GM19023 (cell line): ENCODE measurements around the gene SSTR4.
"Not testable (repeated sequence)": the region's sequence is repeated elsewhere in the genome, so short reads cannot be mapped to it uniquely, and the experiment has no call there.

Experiments used
- ATAC-seq: cut with Tn5 transposase; IDR thresholded peaks from one replicate; pipeline ENCODE4 v1.9.1; 2021; ENCODE audit warnings: mild to moderate bottlenecking, moderate library complexity; ENCODE audit not compliant: unreplicated experiment

The SSTR4 gene

DNA sequence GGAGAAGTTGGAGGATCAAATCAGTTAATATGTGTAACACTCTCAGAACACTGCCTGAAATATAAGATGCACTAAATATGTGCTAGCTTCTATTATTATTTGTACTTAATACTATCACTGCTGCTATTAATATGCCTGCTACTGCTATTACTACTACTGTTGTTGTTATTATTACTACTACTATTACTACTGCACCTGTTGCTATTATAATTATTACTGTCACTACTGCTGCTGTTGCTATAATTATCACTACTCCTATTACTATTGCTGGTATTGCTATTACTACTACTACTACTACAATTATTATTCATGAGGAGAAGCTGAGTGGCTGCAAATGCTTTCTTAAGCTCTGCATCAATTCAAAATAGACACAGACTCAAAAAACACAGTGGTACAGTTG lies 16.7 kb upstream of the SSTR4 start:
- no peak for ATAC-seq

- no peak for ATAC-seq
These were observed 16.2 kb upstream of the SSTR4 start for GRCh38 chr20:23018941-23019340.

- ATAC-seq: no peak
These were observed 15.7 kb upstream of the SSTR4 start for GRCh38 chr20:23019403-23019802.

DNA sequence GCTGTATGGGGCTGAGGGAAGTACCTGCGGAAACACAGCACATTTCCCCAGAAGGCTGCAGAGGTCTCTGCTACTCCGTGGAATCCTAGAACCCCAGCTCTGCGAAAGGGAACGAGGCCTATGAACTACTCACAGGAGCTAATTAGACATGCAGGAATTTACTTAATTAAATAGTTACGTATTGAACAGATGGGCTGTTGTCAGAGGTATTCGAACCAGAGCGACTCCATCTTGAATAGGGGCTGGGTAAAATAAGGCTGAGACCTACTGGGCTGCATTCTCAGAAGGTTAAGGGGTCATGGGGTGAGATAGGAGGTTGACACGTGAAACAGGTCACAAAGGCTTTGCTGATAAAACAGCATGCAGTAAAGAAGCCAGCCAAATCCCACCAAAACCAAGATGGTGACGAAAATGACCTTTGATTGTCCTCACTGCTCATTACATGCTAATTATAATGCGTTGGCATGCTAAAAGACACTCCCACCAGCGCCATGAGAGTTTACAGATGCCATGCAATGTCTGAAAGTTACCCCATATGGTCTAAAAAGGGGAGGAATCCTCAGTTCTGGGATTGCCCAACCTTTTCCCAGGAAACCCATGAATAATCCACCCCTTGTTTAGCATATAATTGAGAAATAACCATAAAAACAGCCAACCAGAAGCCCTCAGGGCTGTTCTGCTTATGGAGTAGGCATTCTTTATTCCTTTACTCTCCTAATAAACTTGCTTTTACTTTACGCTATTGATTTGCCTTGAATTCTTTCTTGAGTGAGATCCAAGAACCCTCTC lies 14.7 kb upstream of the SSTR4 start:
- no peak for ATAC-seq

GRCh38 chr20:23021541-23021940 lies 13.6 kb upstream of the SSTR4 start:
- ATAC-seq: no peak

- no peak for ATAC-seq
These were observed 13.2 kb upstream of the SSTR4 start for GRCh38 chr20:23021951-23022350.

DNA sequence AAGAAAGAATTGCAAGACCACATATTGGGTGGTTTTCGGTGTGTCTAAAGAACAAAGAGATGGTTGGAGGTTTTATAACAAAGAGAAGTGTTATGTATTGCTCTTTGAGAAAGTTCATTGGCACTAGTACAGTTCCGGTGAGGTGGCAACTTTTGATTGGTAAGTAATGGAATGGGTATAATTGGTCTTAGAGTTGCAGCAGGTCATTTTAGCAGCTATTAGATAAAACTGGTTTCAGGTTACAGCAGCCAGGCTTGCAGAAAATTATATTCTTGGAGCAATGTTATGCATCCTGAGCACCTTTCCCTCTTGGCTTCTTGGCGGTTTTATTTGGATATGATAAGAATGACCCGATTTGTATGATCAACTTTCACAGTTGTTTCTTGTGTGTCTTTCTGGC lies 12.3 kb upstream of the SSTR4 start:
- no peak for ATAC-seq

GRCh38 chr20:23023621-23024177 lies 11.4 kb upstream of the SSTR4 start:
- no peak for ATAC-seq

DNA sequence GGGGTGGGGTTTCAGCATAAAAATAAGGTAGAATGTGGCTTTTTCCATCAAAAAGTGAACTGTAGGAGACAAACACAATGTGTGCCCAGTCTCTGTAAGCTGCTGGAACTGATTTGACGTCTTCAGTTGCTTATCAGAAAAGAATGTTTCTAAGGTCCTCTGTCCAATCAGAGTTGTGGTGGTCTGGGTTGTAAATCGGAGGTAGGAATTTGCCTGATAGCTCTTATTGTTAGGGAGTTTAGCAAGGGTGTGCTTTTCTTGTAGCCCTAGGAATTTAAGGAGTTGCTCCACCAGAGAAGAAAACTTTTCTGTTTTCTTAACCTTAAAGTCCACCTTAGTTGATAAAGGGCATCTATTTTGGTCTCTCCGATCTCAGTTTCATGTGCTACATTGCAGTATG lies 10.4 kb upstream of the SSTR4 start:
- ATAC-seq: no peak

GRCh38 chr20:23025503-23025902 lies 9.6 kb upstream of the SSTR4 start:
- not testable (repeated sequence) for ATAC-seq

- no peak for ATAC-seq
These were observed 7.4 kb upstream of the SSTR4 start for GRCh38 chr20:23027721-23028120.

DNA sequence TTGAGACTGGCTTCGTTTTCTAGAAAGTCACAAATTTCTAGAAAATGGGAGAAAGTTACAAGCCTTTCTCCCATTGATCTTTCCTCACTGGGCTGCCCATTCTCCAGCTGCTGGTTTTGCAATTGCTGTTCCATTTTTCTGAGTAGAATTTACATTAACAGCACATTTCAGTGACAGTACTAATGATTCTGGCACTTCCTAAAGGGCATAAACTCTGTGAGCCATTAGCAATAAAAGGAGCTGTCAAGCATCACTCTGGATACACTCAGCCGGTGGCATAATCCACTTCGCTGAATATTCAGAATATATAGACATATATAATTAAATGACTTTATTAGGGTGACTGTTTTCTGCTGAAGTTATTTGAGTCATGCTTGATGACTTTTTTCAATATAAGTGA lies 6.7 kb upstream of the SSTR4 start:
- ATAC-seq: no peak

- no peak for ATAC-seq
These were observed 5.8 kb upstream of the SSTR4 start for GRCh38 chr20:23029324-23029723.

DNA sequence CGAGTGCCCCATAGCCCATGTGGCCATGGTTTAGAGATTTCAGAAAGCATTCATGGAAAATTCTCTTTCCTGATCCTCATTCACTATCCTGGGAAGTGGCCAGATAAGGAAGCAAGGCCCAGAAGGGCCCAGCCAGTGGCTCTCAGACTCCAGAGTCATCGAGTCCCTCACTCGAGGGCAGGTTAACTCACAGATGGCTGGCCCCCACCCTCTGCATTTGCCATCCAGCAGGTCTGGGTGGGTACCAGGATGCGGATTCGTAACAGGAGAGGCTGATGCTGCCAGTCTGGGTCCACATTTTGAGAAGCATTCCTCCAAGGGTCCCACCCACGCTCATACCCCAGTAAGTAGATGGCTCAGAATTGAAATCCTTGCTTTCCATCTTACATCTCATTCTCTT lies 3.8 kb upstream of the SSTR4 start:
- ATAC-seq: no peak

- no peak for ATAC-seq
These were observed 2.9 kb upstream of the SSTR4 start for GRCh38 chr20:23032056-23032749.

DNA sequence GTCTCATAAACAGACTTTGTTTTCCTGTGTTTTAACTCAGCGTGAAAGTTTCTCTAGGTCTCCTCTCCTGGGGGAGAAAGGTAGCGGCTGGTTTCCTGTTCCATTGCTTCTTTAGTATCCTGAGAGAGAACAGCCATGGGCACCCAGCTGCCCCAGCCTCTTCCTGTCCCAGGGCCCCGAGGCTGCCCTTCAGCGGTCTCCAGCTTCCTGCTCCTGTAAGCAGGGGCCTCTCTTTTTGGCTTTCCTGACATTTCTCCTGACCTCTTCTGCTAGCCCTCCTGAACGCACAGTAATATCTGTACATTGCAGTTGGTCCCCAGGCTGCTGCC lies 2.4 kb upstream of the SSTR4 start:
- ATAC-seq: no peak

DNA sequence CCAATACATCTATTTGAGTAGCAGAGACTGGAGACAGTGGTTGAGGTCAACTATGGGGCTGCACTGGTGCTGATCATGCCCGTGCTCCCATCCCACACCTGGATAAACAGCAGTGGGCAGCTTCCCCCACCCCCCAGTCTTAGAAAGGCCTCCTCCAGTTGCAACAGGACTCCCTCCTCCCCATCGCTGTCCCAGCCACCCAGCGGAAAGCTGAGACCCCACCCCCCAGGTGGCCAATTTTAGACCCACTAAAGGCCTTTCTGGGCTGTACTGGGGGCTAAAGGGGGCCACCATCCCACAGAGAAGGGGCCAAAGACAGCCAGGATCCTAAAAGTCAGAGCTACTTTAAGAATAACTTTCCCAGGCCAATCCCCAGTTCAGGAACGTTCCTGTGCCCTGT lies 1.2 kb upstream of the SSTR4 start:
- no peak for ATAC-seq

DNA sequence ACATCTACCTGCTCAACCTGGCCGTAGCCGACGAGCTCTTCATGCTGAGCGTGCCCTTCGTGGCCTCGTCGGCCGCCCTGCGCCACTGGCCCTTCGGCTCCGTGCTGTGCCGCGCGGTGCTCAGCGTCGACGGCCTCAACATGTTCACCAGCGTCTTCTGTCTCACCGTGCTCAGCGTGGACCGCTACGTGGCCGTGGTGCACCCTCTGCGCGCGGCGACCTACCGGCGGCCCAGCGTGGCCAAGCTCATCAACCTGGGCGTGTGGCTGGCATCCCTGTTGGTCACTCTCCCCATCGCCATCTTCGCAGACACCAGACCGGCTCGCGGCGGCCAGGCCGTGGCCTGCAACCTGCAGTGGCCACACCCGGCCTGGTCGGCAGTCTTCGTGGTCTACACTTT lies 619 bp downstream of the SSTR4 start:
- ATAC-seq: no peak

- ATAC-seq: no peak
These were observed 1.3 kb downstream of the SSTR4 start for GRCh38 chr20:23036371-23036770.

- ATAC-seq: no peak
These were observed 1.9 kb downstream of the SSTR4 start for GRCh38 chr20:23037017-23037481.

DNA sequence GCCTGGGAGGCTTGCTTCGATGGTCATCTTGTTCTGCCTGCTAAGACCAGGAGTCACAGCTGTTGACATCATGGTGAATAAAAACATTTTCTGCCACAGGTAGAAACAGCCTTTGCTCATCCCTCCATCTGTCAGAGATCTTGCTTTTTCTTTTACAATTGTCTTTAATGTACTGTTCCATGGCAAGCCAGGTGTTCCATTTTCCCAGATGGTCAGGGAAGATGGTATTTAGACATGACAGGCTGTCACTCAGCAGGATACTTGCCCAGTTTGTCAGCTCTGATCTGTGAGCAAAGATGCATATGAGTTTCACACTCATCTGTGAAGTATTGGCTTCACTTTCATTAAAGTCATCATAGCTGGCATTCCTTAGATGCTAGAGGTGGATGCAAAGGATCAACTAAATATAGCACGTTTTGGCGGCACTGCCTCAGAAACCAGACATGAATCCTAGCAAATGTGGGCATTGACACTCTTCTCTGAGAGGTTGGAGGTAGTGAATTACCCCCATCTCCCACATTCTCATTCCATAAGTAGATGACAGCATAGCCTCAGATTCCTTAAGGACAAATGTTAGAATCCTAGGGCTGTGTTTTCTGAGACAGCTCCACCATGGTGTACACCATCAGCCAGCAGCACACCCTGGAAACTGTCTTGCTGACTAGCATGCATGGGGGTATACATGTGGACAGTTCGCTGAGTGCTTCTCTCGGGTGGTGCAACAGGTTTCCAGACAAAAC lies 4.2 kb downstream of the SSTR4 start:
- ATAC-seq: no peak
